ENCODE data around the gene MAP4K4. TPM values are rescaled to one million over a fixed set of nuclear protein-coding genes. Genes with fewer than 3 reads are reported as not detected.
A peak's percentile ranks its signal among the peaks of the same experiment; 100 is the strongest.
"Not testable (repeated sequence)": the region's sequence is repeated elsewhere in the genome, so short reads cannot be mapped to it uniquely, and the experiment has no call there.

The MAP4K4 gene
- total and polyA plus RNA-seq, 2 experiments from 2014 or later, result 20.3 to 115 TPM

DNA sequence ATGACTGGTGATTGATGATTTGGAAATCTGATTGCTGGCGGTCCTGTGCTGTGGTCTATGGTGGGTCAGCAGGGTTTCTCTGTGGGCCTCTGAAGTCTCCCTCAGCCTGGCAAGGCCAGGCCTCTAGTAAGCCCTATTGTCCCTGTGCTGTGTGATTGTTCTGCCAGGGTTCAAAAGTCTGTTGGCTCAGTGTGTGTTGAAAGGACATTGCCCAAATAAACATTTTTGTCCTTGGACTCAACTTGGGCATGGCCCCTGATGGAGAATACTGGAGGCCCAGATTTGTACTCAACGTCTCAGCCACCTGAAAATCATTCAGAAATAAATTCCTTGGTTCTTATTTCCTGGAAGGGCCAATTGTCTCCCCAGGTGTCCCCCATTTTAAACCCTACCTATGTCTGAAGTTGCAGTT, 74.4 kb downstream of the MAP4K4 start:
- no peak for TF ChIP-seq EZH2phosphoT487 (IDR thresholded peaks at IDR 0.05; ENCODE audit: insufficient read depth, low read depth)
- TF ChIP-seq EZH2 (IDR thresholded peaks at IDR 0.05; ENCODE audit: insufficient read depth, poor library complexity, severe bottlenecking), result no peak
- Histone ChIP-seq H3K4me1 (ENCODE audit: insufficient read depth) (peaks cover 72% of the 10 kb centered on the region), H3K9me2 (ENCODE audit: insufficient read depth) (no peaks in the 10 kb centered on the region), H3K9ac (no peak overlapping the region), H3F3A (ENCODE audit: insufficient read depth) (peaks cover 84% of the 10 kb centered on the region), H3K79me2 (ENCODE audit: insufficient read depth) (peaks cover 100% of the 10 kb centered on the region), H3K4me3 (no peak overlapping the region), H3K27ac (no peak overlapping the region), H3K9me3 (ENCODE audit: low read depth) (no peaks in the 10 kb centered on the region), H4K20me1 (ENCODE audit: insufficient read depth) (peaks cover 35% of the 10 kb centered on the region), H3K4me2 (ENCODE audit: unreplicated experiment) (no peak overlapping the region), H3K27me3 (replicated peaks; ENCODE audit: insufficient read depth) (no peaks in the 10 kb centered on the region), H2AFZ (no peak overlapping the region), H3K36me3 (ENCODE audit: low read depth) (no peaks in the 10 kb centered on the region)
- in situ Hi-C loops (cut with MboI), result no loop called here
- no peak for DNase-seq
- WGBS, 2 experiments (ENCODE audit: low coverage in 1 of 2, low lambda C conversion rate in 2 of 2, missing lambda C conversion rate in 2 of 2), result 76 to 83% methylated on average over 2 of the region's 2 CpGs

DNA sequence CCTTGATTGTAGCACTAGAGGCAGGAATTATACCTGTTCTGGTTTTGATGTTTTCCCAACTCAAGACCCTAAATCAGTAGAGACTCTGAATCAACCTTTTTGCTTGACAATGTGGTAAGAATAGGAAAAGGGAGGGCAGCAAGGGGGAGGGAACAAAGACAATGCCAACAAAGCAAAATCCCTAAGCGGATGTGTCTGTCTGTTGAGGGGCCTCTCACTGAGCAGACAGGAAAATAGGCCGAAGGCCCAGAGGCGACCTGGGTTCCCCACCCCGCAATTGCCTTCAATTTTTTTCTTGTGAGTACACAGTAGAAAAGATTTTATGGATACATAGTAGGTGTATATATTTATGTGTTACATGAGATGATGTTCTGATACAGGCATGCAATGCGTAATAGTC, 75.6 kb downstream of the MAP4K4 start:
- peaks cover 75% of the 10 kb centered on the region for H3F3A ChIP-seq (ENCODE audit: insufficient read depth)
- DNase-seq, result no peak
- WGBS, 2 experiments (ENCODE audit: low coverage in 1 of 2, low lambda C conversion rate in 2 of 2, missing lambda C conversion rate in 2 of 2), result 89 to 91% methylated on average over 5 of the region's 5 CpGs

GRCh38 chr2:101773961-101774360, 76.5 kb downstream of the MAP4K4 start:
- 93% methylated on average over 3 of the region's 3 CpGs for WGBS, 2 experiments (ENCODE audit: low coverage in 1 of 2, low lambda C conversion rate in 2 of 2, missing lambda C conversion rate in 2 of 2)
- H3K9ac ChIP-seq; H3K4me2 ChIP-seq (ENCODE audit: unreplicated experiment); H2AFZ ChIP-seq; H3K36me3 ChIP-seq (ENCODE audit: low read depth); in situ Hi-C loops (cut with MboI); DNase-seq; H3K27ac ChIP-seq; H3K27me3 ChIP-seq (replicated peaks; ENCODE audit: insufficient read depth); H3K9me3 ChIP-seq (ENCODE audit: low read depth); H3K9me2 ChIP-seq (ENCODE audit: insufficient read depth); H3K4me3 ChIP-seq: not testable (repeated sequence)
- peaks cover 53% of the 10 kb centered on the region for H3K4me1 ChIP-seq (ENCODE audit: insufficient read depth)
- peaks cover 35% of the 10 kb centered on the region for H4K20me1 ChIP-seq (ENCODE audit: insufficient read depth)
- peaks cover 67% of the 10 kb centered on the region for H3F3A ChIP-seq (ENCODE audit: insufficient read depth)
- H3K79me2 ChIP-seq (ENCODE audit: insufficient read depth), result peaks cover 100% of the 10 kb centered on the region

More for the DNA sequence above, 75.6 kb downstream of the MAP4K4 start:
- no peaks in the 10 kb centered on the region for H3K27me3 ChIP-seq (replicated peaks; ENCODE audit: insufficient read depth)
- no peak overlapping the region for H3K9ac ChIP-seq
- no peaks in the 10 kb centered on the region for H3K36me3 ChIP-seq (ENCODE audit: low read depth)
- H3K4me3 ChIP-seq, result no peak overlapping the region
- no peak overlapping the region for H2AFZ ChIP-seq
- H3K27ac ChIP-seq, result no peak overlapping the region
- H3K4me2 ChIP-seq (ENCODE audit: unreplicated experiment), result no peak overlapping the region
- peaks cover 100% of the 10 kb centered on the region for H3K79me2 ChIP-seq (ENCODE audit: insufficient read depth)
- peaks cover 61% of the 10 kb centered on the region for H3K4me1 ChIP-seq (ENCODE audit: insufficient read depth)
- no peak for TF ChIP-seq EZH2phosphoT487 (IDR thresholded peaks at IDR 0.05; ENCODE audit: insufficient read depth, low read depth)
- TF ChIP-seq EZH2 (IDR thresholded peaks at IDR 0.05; ENCODE audit: insufficient read depth, poor library complexity, severe bottlenecking), result no peak
- H3K9me2 ChIP-seq (ENCODE audit: insufficient read depth), result no peaks in the 10 kb centered on the region
- in situ Hi-C loops (cut with MboI), result no loop called here
- H4K20me1 ChIP-seq (ENCODE audit: insufficient read depth), result peaks cover 35% of the 10 kb centered on the region
- H3K9me3 ChIP-seq (ENCODE audit: low read depth), result no peaks in the 10 kb centered on the region

- H3K27ac ChIP-seq, result no peak overlapping the region
- H3K4me3 ChIP-seq, result no peak overlapping the region
- 100% methylated on average over 2 of the region's 2 CpGs for WGBS, 2 experiments (ENCODE audit: low coverage in 1 of 2, low lambda C conversion rate in 2 of 2, missing lambda C conversion rate in 2 of 2)
- peaks cover 100% of the 10 kb centered on the region for H3K79me2 ChIP-seq (ENCODE audit: insufficient read depth)
- H3K36me3 ChIP-seq (ENCODE audit: low read depth), result no peaks in the 10 kb centered on the region
- H3F3A ChIP-seq (ENCODE audit: insufficient read depth), result peaks cover 59% of the 10 kb centered on the region
- peak overlapping the region; percentile 1 for H3K4me2 ChIP-seq (ENCODE audit: unreplicated experiment)
- DNase-seq, result peak; percentile 42
- H3K9me3 ChIP-seq (ENCODE audit: low read depth), result no peaks in the 10 kb centered on the region
- peaks cover 46% of the 10 kb centered on the region for H4K20me1 ChIP-seq (ENCODE audit: insufficient read depth)
- no peak overlapping the region for H3K9ac ChIP-seq
- H3K27me3 ChIP-seq (replicated peaks; ENCODE audit: insufficient read depth), result no peaks in the 10 kb centered on the region
- TF ChIP-seq EZH2phosphoT487 (IDR thresholded peaks at IDR 0.05; ENCODE audit: insufficient read depth, low read depth) (no peak), EZH2 (IDR thresholded peaks at IDR 0.05; ENCODE audit: insufficient read depth, poor library complexity, severe bottlenecking) (no peak)
- no peaks in the 10 kb centered on the region for H3K9me2 ChIP-seq (ENCODE audit: insufficient read depth)
- in situ Hi-C loops (cut with MboI), result no loop called here
- H2AFZ ChIP-seq, result no peak overlapping the region
- peaks cover 42% of the 10 kb centered on the region for H3K4me1 ChIP-seq (ENCODE audit: insufficient read depth)
Measured at GRCh38 chr2:101775092-101775491, 77.6 kb downstream of the MAP4K4 start.

DNA sequence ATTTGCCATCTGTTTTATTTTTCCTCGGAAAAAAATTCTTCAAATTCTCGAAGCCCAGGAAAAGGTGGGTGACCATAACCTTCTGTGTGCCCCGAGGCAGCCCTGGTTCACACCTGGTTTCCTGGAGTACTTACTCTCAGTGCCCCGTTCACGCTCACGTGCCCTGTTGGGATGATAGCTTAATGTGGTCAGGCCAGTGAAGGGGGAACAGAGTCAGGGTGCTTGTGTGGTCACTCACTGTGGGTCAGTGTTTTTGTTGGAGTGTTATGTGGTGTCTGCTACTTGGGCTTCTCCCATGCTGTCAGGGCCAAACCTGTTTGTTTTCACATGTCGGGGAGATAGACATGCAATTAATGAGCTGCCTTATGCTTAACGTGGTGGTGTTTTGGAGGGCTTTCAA, 78.1 kb downstream of the MAP4K4 start:
- no peak overlapping the region for H3K27ac ChIP-seq
- TF ChIP-seq EZH2phosphoT487 (IDR thresholded peaks at IDR 0.05; ENCODE audit: insufficient read depth, low read depth) (no peak), EZH2 (IDR thresholded peaks at IDR 0.05; ENCODE audit: insufficient read depth, poor library complexity, severe bottlenecking) (no peak)

More for the DNA sequence above, 78.1 kb downstream of the MAP4K4 start:
- Histone ChIP-seq H3K4me2 (ENCODE audit: unreplicated experiment) (no peak overlapping the region), H3K9me2 (ENCODE audit: insufficient read depth) (no peaks in the 10 kb centered on the region), H3K27me3 (replicated peaks; ENCODE audit: insufficient read depth) (no peaks in the 10 kb centered on the region), H3K36me3 (ENCODE audit: low read depth) (no peaks in the 10 kb centered on the region), H3K4me3 (no peak overlapping the region), H3K4me1 (ENCODE audit: insufficient read depth) (peaks cover 41% of the 10 kb centered on the region), H2AFZ (no peak overlapping the region), H3K9ac (no peak overlapping the region), H3F3A (ENCODE audit: insufficient read depth) (peaks cover 61% of the 10 kb centered on the region), H3K79me2 (ENCODE audit: insufficient read depth) (peaks cover 100% of the 10 kb centered on the region), H4K20me1 (ENCODE audit: insufficient read depth) (peaks cover 52% of the 10 kb centered on the region), H3K9me3 (ENCODE audit: low read depth) (no peaks in the 10 kb centered on the region)
- DNase-seq, result no peak
- in situ Hi-C loops (cut with MboI), result no loop called here
- 87 to 88% methylated on average over 8 of the region's 8 CpGs for WGBS, 2 experiments (ENCODE audit: low coverage in 1 of 2, low lambda C conversion rate in 2 of 2, missing lambda C conversion rate in 2 of 2)

Data from GM23248 (cell line).